ENCODE measurements around the gene HNRNPLL.
A peak's percentile ranks its signal among the peaks of the same experiment; 100 is the strongest.

GRCh38 chr2:38523728-38524437 is 78.8 kb downstream of the HNRNPLL start:
- TF ChIP-seq CTCF (CRISPR knock-in tag; IDR thresholded peaks at IDR 0.05) (peak; percentile 53), KDM4B (CRISPR knock-in tag; IDR thresholded peaks at IDR 0.05) (no peak), BCL3 (CRISPR knock-in tag; IDR thresholded peaks at IDR 0.05) (no peak), NCOR1 (IDR thresholded peaks at IDR 0.05; ENCODE audit: borderline replicate concordance, low read length) (no peak), POLR2AphosphoS5 (IDR thresholded peaks at IDR 0.05; ENCODE audit: low read depth, low read length) (no peak)
